Transverse colon (tissue), 4 donors: ENCODE results near the gene KCNN3. TPM values are rescaled to one million over a fixed set of nuclear protein-coding genes. Genes with fewer than 3 reads are reported as not detected.

Source experiments
- DNase-seq: peaks from one replicate; pipeline ENCODE4 v3.0.0-alpha.2; 2019
- H3K27ac ChIP-seq, 4 donors: fragments of 200-600 bp; sonication (generic); 2 replicates each; pipeline ENCODE4 v1.5.1; 2016 to 2018; ENCODE audit warnings: inconsistent platforms in 4 of 4
- H3K27me3 ChIP-seq: fragments of 200-600 bp; sonication (generic); 2 replicates; pipeline ENCODE4 v1.5.1; 2017; ENCODE audit warnings: inconsistent platforms
- H3K36me3 ChIP-seq, 4 donors: fragments of 200-600 bp; sonication (generic); 2 replicates each; pipeline ENCODE4 v1.5.1; 2017 to 2019; ENCODE audit warnings: inconsistent platforms in 4 of 4
- H3K4me1 ChIP-seq, 4 donors: fragments of 200-600 bp; sonication (generic); 2 replicates each; pipeline ENCODE4 v1.5.1; 2017 to 2020; ENCODE audit warnings: inconsistent platforms in 4 of 4
- H3K4me3 ChIP-seq, 4 donors: fragments of 200-600 bp; sonication (generic); 1 replicate in 1 of 4; 2 replicates in 3 of 4; pipeline versions ENCODE4 v1.5.1 to v1.6.1; 2017 to 2019; ENCODE audit warnings: inconsistent platforms in 4 of 4
- H3K9me3 ChIP-seq, 2 donors: fragments of 200-600 bp; sonication (generic); 2 replicates each; pipeline ENCODE4 v1.5.1; 2017 to 2019; ENCODE audit warnings: inconsistent platforms in 2 of 2
- CTCF ChIP-seq, 5 experiments: fragments of 200-600 bp in 3 of 5; fragments of 450-650 bp in 2 of 5; sonication (generic) in 3 of 5; IDR thresholded peaks; 1 replicate in 2 of 5; 2 replicates in 3 of 5; pipeline ENCODE4 v1.5.1; 2016 to 2017; ENCODE audit warnings: antibody characterized with exemption in 5 of 5, inconsistent platforms in 3 of 5, mild to moderate bottlenecking in 2 of 5, moderate library complexity in 1 of 5
- EP300 ChIP-seq: sonication (generic); formaldehyde crosslinking; IDR thresholded peaks from one replicate; pipeline ENCODE4 v1.6.1; 2017; ENCODE audit warnings: antibody characterized with exemption, low read depth
- POLR2A ChIP-seq: fragments of 450-650 bp; IDR thresholded peaks from one replicate; pipeline ENCODE4 v1.6.1; 2016; ENCODE audit warnings: antibody characterized with exemption, mild to moderate bottlenecking, moderate library complexity
- POLR2AphosphoS5 ChIP-seq, 3 donors: sonication (generic); formaldehyde crosslinking; IDR thresholded peaks; one replicate each; pipeline ENCODE4 v1.6.1; 2016; ENCODE audit warnings: antibody characterized with exemption in 3 of 3
- WGBS, 2 donors: methylation state at CpG; one replicate each; pipeline ENCODE4 v1.1.5; 2018; ENCODE audit warnings: low coverage in 1 of 2; 5-methylcytosine and 5-hydroxymethylcytosine counted together
- in situ Hi-C, 4 donors: fragments of 200-750 bp; cut with MboI; loops; one replicate each; pipeline versions ENCODE4 v1.15.0 to v1.15.1; 2017; ENCODE audit warnings: low sequenced_read_pairs in 3 of 4, low pct_ligation_motif_present in 1 of 4, low pct_unique_long_range_greater_than_20kb in 1 of 4
- intact Hi-C: fragments of 100-400 bp; cut with DNase I; formaldehyde crosslinking; loops from one replicate; pipeline ENCODE4 v1.15.1; 2023; ENCODE audit warnings: low total_unique reads
- total RNA-seq, 4 donors: library from RNA; depleted of rRNA; stranded (reverse); fragments of >200 nt; gene quantifications; one replicate each; pipeline ENCODE4 v1.1.0, GENCODE V29; 2016

KCNN3 gene
- total RNA-seq, 4 donors from 2014 or later, result 2.3 to 5.0 (median 3.5) TPM

GRCh38 chr1:154747740-154748404, 122.2 kb downstream of the KCNN3 start:
- Histone ChIP-seq H3K4me1 (peaks cover 0 to 17% (median 4%) of the 10 kb centered on the region in 4 donors), H3K9me3 (no peaks in the 10 kb centered on the region), H3K27ac (peak overlapping the region in 2 of 4 donors; percentile 58 to 72), H3K27me3 (peaks cover 33% of the 10 kb centered on the region), H3K4me3 (no peak overlapping the region), H3K36me3 (no peaks in the 10 kb centered on the region)
- TF ChIP-seq POLR2AphosphoS5 (IDR thresholded peaks at IDR 0.05), result peak in 2 of 3 donors; percentile 32 to 39
- no peak for TF ChIP-seq EP300
- 39 to 45% methylated on average over 16 to 20 of the region's 20 CpGs for WGBS, 2 donors
- in situ Hi-C loops, result no loop called here
- intact Hi-C loops, result no loop called here
- DNase-seq, result peak; percentile 48

- no peak for DNase-seq
- in situ Hi-C loops, result no loop called here
- peaks cover 33% of the 10 kb centered on the region for H3K27me3 ChIP-seq
- peaks cover 0 to 17% (median 4%) of the 10 kb centered on the region in 4 donors for H3K4me1 ChIP-seq
- no peaks in the 10 kb centered on the region for H3K9me3 ChIP-seq
- no peaks in the 10 kb centered on the region for H3K36me3 ChIP-seq
- 45% methylated on average over 7 of the region's 7 CpGs; no CpG with 5 or more reads in 1 of the 2 donors for WGBS, 2 donors
- H3K27ac ChIP-seq, result peak overlapping the region in 2 of 4 donors; percentile 58 to 72
- TF ChIP-seq CTCF (IDR thresholded peaks at IDR 0.05) (no peak), POLR2A (no peak), POLR2AphosphoS5 (IDR thresholded peaks at IDR 0.05) (no peak), EP300 (no peak)
- intact Hi-C loops, result no loop called here
- H3K4me3 ChIP-seq, result no peak overlapping the region
These were observed 122.7 kb downstream of the KCNN3 start for GRCh38 chr1:154747380-154747739.

GRCh38 chr1:154746622-154747299, 123.3 kb downstream of the KCNN3 start:
- Histone ChIP-seq H3K4me1 (peaks cover 0 to 17% (median 4%) of the 10 kb centered on the region in 4 donors), H3K27me3 (peaks cover 33% of the 10 kb centered on the region), H3K4me3 (no peak overlapping the region), H3K27ac (peak overlapping the region in 1 of 4 donors; percentile 72), H3K9me3 (no peaks in the 10 kb centered on the region), H3K36me3 (no peaks in the 10 kb centered on the region)
- no peak for DNase-seq
- TF ChIP-seq CTCF (IDR thresholded peaks at IDR 0.05), result no peak
- TF ChIP-seq POLR2A, result no peak
- no peak for TF ChIP-seq EP300
- TF ChIP-seq POLR2AphosphoS5 (IDR thresholded peaks at IDR 0.05), result no peak
- in situ Hi-C loops, result no loop called here
- 79% methylated on average over 6 of the region's 6 CpGs; no CpG with 5 or more reads in 1 of the 2 donors for WGBS, 2 donors
- intact Hi-C loops, result no loop called here

- Histone ChIP-seq H3K36me3 (no peaks in the 10 kb centered on the region), H3K4me3 (no peak overlapping the region), H3K9me3 (no peaks in the 10 kb centered on the region), H3K27ac (peak overlapping the region in 1 of 4 donors; percentile 6), H3K27me3 (peaks cover 33% of the 10 kb centered on the region), H3K4me1 (peaks cover 0 to 13% (median 4%) of the 10 kb centered on the region in 4 donors)
- in situ Hi-C loops, result no loop called here
- no peak for TF ChIP-seq EP300
- no peak for TF ChIP-seq POLR2A
- no peak for TF ChIP-seq POLR2AphosphoS5 (IDR thresholded peaks at IDR 0.05)
- no peak for TF ChIP-seq CTCF (IDR thresholded peaks at IDR 0.05)
- intact Hi-C loops, result no loop called here
- DNase-seq, result no peak
- WGBS, 2 donors, result 86 to 100% methylated on average over 2 to 12 of the region's 12 CpGs
These were observed 124.2 kb downstream of the KCNN3 start for GRCh38 chr1:154745750-154746425.
